ENCODE data around the gene RNF217.
"Not testable (repeated sequence)": the region's sequence is repeated elsewhere in the genome, so short reads cannot be mapped to it uniquely, and the experiment has no call there.

The RNF217 gene

GRCh38 chr6:124963831-124964763 lies 1.9 kb downstream of the RNF217 start:
- DNase-seq = no peak
- H3K4me1 ChIP-seq = no peaks in the 10 kb centered on the region
- no peaks in the 10 kb centered on the region; the same call in 1 of the 2 replicates for H3K27me3 ChIP-seq
- peak overlapping the region; percentile 73 for H3K4me3 ChIP-seq (ENCODE audit: low read depth, low read length)
- H3K9me3 ChIP-seq = no peaks in the 10 kb centered on the region
- no peaks in the 10 kb centered on the region for H3K36me3 ChIP-seq
- no peak for TF ChIP-seq CTCF (IDR thresholded peaks at IDR 0.05; ENCODE audit: low read depth, low read length)

- peak overlapping the region; percentile 73 for H3K4me3 ChIP-seq (ENCODE audit: low read depth, low read length)
- no peaks in the 10 kb centered on the region for H3K4me1 ChIP-seq
- no peaks in the 10 kb centered on the region for H3K36me3 ChIP-seq
- H3K9me3 ChIP-seq = no peaks in the 10 kb centered on the region
- TF ChIP-seq CTCF (IDR thresholded peaks at IDR 0.05; ENCODE audit: low read depth, low read length) = no peak
- no peaks in the 10 kb centered on the region; the same call in 1 of the 2 replicates for H3K27me3 ChIP-seq
- DNase-seq = no peak
These were observed 2.5 kb downstream of the RNF217 start for GRCh38 chr6:124964764-124965105.

- DNase-seq; H3K4me1 ChIP-seq; H3K27me3 ChIP-seq; H3K36me3 ChIP-seq; H3K4me3 ChIP-seq (ENCODE audit: low read depth, low read length); H3K9me3 ChIP-seq: not testable (repeated sequence)
These were observed 3.2 kb downstream of the RNF217 start for GRCh38 chr6:124965424-124965850.

- Histone ChIP-seq H3K4me1 (no peaks in the 10 kb centered on the region), H3K36me3 (no peaks in the 10 kb centered on the region), H3K4me3 (ENCODE audit: low read depth, low read length) (no peak overlapping the region), H3K9me3 (no peaks in the 10 kb centered on the region), H3K27me3 (no peaks in the 10 kb centered on the region; the same call in 1 of the 2 replicates)
- no peak for TF ChIP-seq CTCF (IDR thresholded peaks at IDR 0.05; ENCODE audit: low read depth, low read length)
- no peak for DNase-seq
These were observed 5.2 kb downstream of the RNF217 start for GRCh38 chr6:124967444-124967843.

GRCh38 chr6:124968401-124968800 lies 6.2 kb downstream of the RNF217 start:
- H3K4me1 ChIP-seq = no peaks in the 10 kb centered on the region

GRCh38 chr6:124970243-124970642 lies 8.0 kb downstream of the RNF217 start:
- no peaks in the 10 kb centered on the region; the same call in 1 of the 2 replicates for H3K36me3 ChIP-seq

More at GRCh38 chr6:124968401-124968800, 6.2 kb downstream of the RNF217 start:
- Histone ChIP-seq H3K27me3 (no peaks in the 10 kb centered on the region), H3K4me3 (ENCODE audit: low read depth, low read length) (no peak overlapping the region), H3K9me3 (no peaks in the 10 kb centered on the region), H3K36me3 (no peaks in the 10 kb centered on the region)
- DNase-seq = no peak
- TF ChIP-seq CTCF (IDR thresholded peaks at IDR 0.05; ENCODE audit: low read depth, low read length) = no peak

More at GRCh38 chr6:124970243-124970642, 8.0 kb downstream of the RNF217 start:
- TF ChIP-seq CTCF (IDR thresholded peaks at IDR 0.05; ENCODE audit: low read depth, low read length) = no peak
- Histone ChIP-seq H3K27me3 (no peaks in the 10 kb centered on the region), H3K4me1 (no peaks in the 10 kb centered on the region), H3K9me3 (no peaks in the 10 kb centered on the region), H3K4me3 (ENCODE audit: low read depth, low read length) (no peak overlapping the region)
- no peak for DNase-seq
